HCT116 (cell line): ENCODE data around the gene MRTFB. TPM values are rescaled to one million over a fixed set of nuclear protein-coding genes. Genes with fewer than 3 reads are reported as not detected.

Experiments
- ATAC-seq: fragments of 200-7000 bp; cut with Tn5 transposase; 2 replicates; pipeline ENCODE4 v1.9.1; 2020; ENCODE audit warnings: mild to moderate bottlenecking, moderate library complexity
- BruUV-seq: library from RNA; stranded (reverse); fragments of 400-500 nt; replicated peaks from 2 replicates; lab custom pipeline; 2021; lab: Mats Ljungman, UMichigan
- CTCF ChIA-PET: fragments of 300-600 bp; sonication (Branson Sonifier 250); formaldehyde crosslinking; loops from one replicate; lab custom pipeline; 2021; ENCODE audit warnings: antibody characterized with exemption; lab: Charles Lee
- POLR2A ChIA-PET: fragments of 300-600, 350-600 bp; sonication (Branson Sonifier 250); formaldehyde crosslinking; loops from one replicate; lab custom pipeline; 2021; ENCODE audit warnings: antibody characterized with exemption; lab: Charles Lee
- RAD21 ChIA-PET, 2 experiments: fragments of 300-600 bp; sonication (Branson Sonifier 250); formaldehyde crosslinking; loops; one replicate each; lab custom pipeline; 2023; ENCODE audit warnings: low total read pairs in 2 of 2; ENCODE audit not compliant: uncharacterized antibody in 2 of 2, unreplicated experiment in 2 of 2, low non-redundant PET in 1 of 2; lab: Charles Lee
- DNase-seq: peaks from one replicate; pipeline ENCODE4 v3.0.0-alpha.2; 2010; ENCODE audit warnings: low read depth, low spot score
- H2AFZ ChIP-seq: fragments of 200-600 bp; shearing (Covaris generic), sonication (generic); 2 replicates; pipeline ENCODE4 v1.6.1; 2017; ENCODE audit warnings: low read depth, mixed run types, mixed read lengths, antibody characterized with exemption, low read length; ENCODE audit not compliant: poor library complexity, severe bottlenecking
- H3K27ac ChIP-seq: 2 replicates; pipeline ENCODE4 v1.5.1; 2012; ENCODE audit warnings: low read depth, low read length
- H3K27me3 ChIP-seq: fragments of 200-600 bp; sonication (generic); 2 replicates; pipeline ENCODE4 v1.6.1; 2016; ENCODE audit warnings: mixed run types, low read length, mixed read lengths; ENCODE audit not compliant: insufficient read depth
- H3K36me3 ChIP-seq, 2 experiments: fragments of 200-500 bp in 1 of 2; fragments of 200-600 bp in 1 of 2; sonication (Bioruptor generic) in 1 of 2; sonication (generic) in 1 of 2; 2 replicates each; pipeline versions ENCODE4 v1.5.1 to v1.6.1; 2014 to 2016; ENCODE audit warnings: low read length in 2 of 2, inconsistent platforms in 1 of 2, mixed read lengths in 1 of 2, mixed run types in 1 of 2; ENCODE audit not compliant: insufficient read depth in 2 of 2, control insufficient read depth in 1 of 2
- H3K4me1 ChIP-seq, 2 experiments: fragments of 200-600 bp in 1 of 2; sonication (generic) in 1 of 2; 2 replicates each; pipeline versions ENCODE4 v1.5.1 to v1.6.1; 2012 to 2017; ENCODE audit warnings: low read length in 2 of 2, inconsistent platforms in 1 of 2, mild to moderate bottlenecking in 1 of 2, mixed read lengths in 1 of 2, mixed run types in 1 of 2, moderate library complexity in 1 of 2; ENCODE audit not compliant: insufficient read depth in 2 of 2, control insufficient read depth in 1 of 2
- H3K4me2 ChIP-seq: fragments of 200-600 bp; sonication (generic); 2 replicates; pipeline ENCODE4 v1.6.1; 2017; ENCODE audit warnings: mixed run types, low read length, mixed read lengths
- H3K4me3 ChIP-seq, 2 experiments: fragments of 200-600 bp in 1 of 2; sonication (generic) in 1 of 2; replicated peaks in 1 of 2; 2 replicates each; pipeline ENCODE4 v1.5.1; 2011 to 2016; ENCODE audit warnings: low read length in 2 of 2, control low read depth in 1 of 2, low read depth in 1 of 2, mild to moderate bottlenecking in 1 of 2, mixed read lengths in 1 of 2, mixed run types in 1 of 2
- H3K79me2 ChIP-seq: fragments of 200-600 bp; sonication (generic); 2 replicates; pipeline ENCODE4 v1.6.1; 2017; ENCODE audit warnings: mild to moderate bottlenecking, mixed run types, low read length, moderate library complexity, mixed read lengths; ENCODE audit not compliant: insufficient read depth
- H3K9ac ChIP-seq: fragments of 200-600 bp; sonication (generic); 2 replicates; pipeline ENCODE4 v1.6.1; 2016; ENCODE audit warnings: low read length, mixed read lengths
- H3K9me2 ChIP-seq: fragments of 200-600 bp; sonication (generic), shearing (Covaris generic); 2 replicates; pipeline ENCODE4 v1.6.1; 2017; ENCODE audit warnings: mixed run types, mild to moderate bottlenecking, moderate library complexity; ENCODE audit not compliant: insufficient read depth
- H3K9me3 ChIP-seq, 2 experiments: fragments of 200-500 bp in 1 of 2; fragments of 200-600 bp in 1 of 2; sonication (Bioruptor generic) in 1 of 2; sonication (generic) in 1 of 2; 2 replicates each; pipeline ENCODE4 v1.6.1; 2014 to 2017; ENCODE audit warnings: low read length in 2 of 2, mixed read lengths in 2 of 2, inconsistent platforms in 1 of 2, low read depth in 1 of 2, mild to moderate bottlenecking in 1 of 2, mixed run types in 1 of 2, moderate library complexity in 1 of 2; ENCODE audit not compliant: control insufficient read depth in 1 of 2, insufficient read depth in 1 of 2
- H4K20me1 ChIP-seq: fragments of 200-600 bp; sonication (generic), shearing (Covaris generic); 2 replicates; pipeline ENCODE4 v1.6.1; 2017; ENCODE audit warnings: mixed run types, mild to moderate bottlenecking, moderate library complexity; ENCODE audit not compliant: insufficient read depth
- CBX3 ChIP-seq: IDR thresholded peaks from 2 replicates; pipeline ENCODE4 v1.6.1; 2012; ENCODE audit warnings: low read depth
- CEBPB ChIP-seq: IDR thresholded peaks from 2 replicates; pipeline ENCODE4 v1.6.1; 2012; ENCODE audit warnings: low read depth
- EGR1 ChIP-seq: IDR thresholded peaks from 2 replicates; pipeline ENCODE4 v1.6.1; 2012; ENCODE audit warnings: low read depth
- EZH2 ChIP-seq: fragments of 200-600 bp; sonication (generic); IDR thresholded peaks from 2 replicates; pipeline ENCODE4 v1.6.1; 2017; ENCODE audit warnings: antibody characterized with exemption, mixed run types
- FOSL1 ChIP-seq: IDR thresholded peaks from 2 replicates; pipeline ENCODE4 v1.6.1; 2012; ENCODE audit warnings: low read depth
- POLR2AphosphoS5 ChIP-seq: IDR thresholded peaks from 2 replicates; pipeline ENCODE4 v1.6.1; 2011; ENCODE audit warnings: mild to moderate bottlenecking, low read depth, low read length, moderate library complexity
- SIN3A ChIP-seq: IDR thresholded peaks from 2 replicates; pipeline ENCODE4 v1.6.1; 2012; ENCODE audit warnings: low read depth
- SP1 ChIP-seq: IDR thresholded peaks from 2 replicates; pipeline ENCODE4 v1.6.1; 2012; ENCODE audit warnings: low read depth
- TCF7L2 ChIP-seq: IDR thresholded peaks from 2 replicates; pipeline ENCODE4 v1.7.0; 2011; ENCODE audit warnings: borderline replicate concordance, inconsistent platforms; ENCODE audit not compliant: insufficient read depth, insufficient read length; ENCODE audit errors: extremely low read depth
- YY1 ChIP-seq: IDR thresholded peaks from 2 replicates; pipeline ENCODE4 v1.6.1; 2011; ENCODE audit warnings: low read length, low read depth, moderate library complexity, mild to moderate bottlenecking; ENCODE audit not compliant: insufficient replicate concordance; ENCODE audit errors: extremely low read depth
- ZFX ChIP-seq: fragments of 450-650 bp; IDR thresholded peaks from 2 replicates; pipeline ENCODE4 v1.6.1; 2017
- ZNF274 ChIP-seq: fragments of 200-500 bp; sonication (Bioruptor generic); IDR thresholded peaks from 2 replicates; pipeline ENCODE4 v1.6.1; 2014; ENCODE audit warnings: mild to moderate bottlenecking, low read depth, low read length, inconsistent platforms
- intact Hi-C: fragments of 100-400 bp; cut with micrococcal nuclease; formaldehyde crosslinking; loops from 2 replicates; pipeline ENCODE4 v1.10.0; 2022
- total RNA-seq: library from RNA; stranded (reverse); gene quantifications from one replicate; pipeline ENCODE4 v1.2.1, GENCODE V29; 2021; ENCODE audit not compliant: unreplicated experiment
- TF ChIP-seq, protein P1 (sequence below): IDR thresholded peaks from 2 replicates; pipeline ENCODE4 v1.6.1; 2012
- TF ChIP-seq, protein P2 (sequence below): IDR thresholded peaks from 2 replicates; pipeline ENCODE4 v1.6.1; 2012
- TF ChIP-seq, protein P3 (sequence below): IDR thresholded peaks from 2 replicates; pipeline ENCODE4 v1.6.1; 2012; ENCODE audit warnings: low read depth
- TF ChIP-seq, protein P4 (sequence below), 3 experiments: fragments of 200-600 bp in 1 of 3; sonication (generic) in 1 of 3; IDR thresholded peaks in 2 of 3; conservative IDR thresholded peaks in 1 of 3; 2 replicates each; pipeline ENCODE4 v1.5.1; 2012 to 2017; ENCODE audit warnings: low read depth in 2 of 3, low read length in 2 of 3, antibody characterized with exemption in 1 of 3, borderline replicate concordance in 1 of 3, control low read depth in 1 of 3, mild to moderate bottlenecking in 1 of 3, mixed read lengths in 1 of 3, mixed run types in 1 of 3, moderate library complexity in 1 of 3; ENCODE audit not compliant: insufficient read depth in 1 of 3

Gene MRTFB
- total RNA-seq, 1 experiment from 2014 or later: 39.0 TPM

DNA sequence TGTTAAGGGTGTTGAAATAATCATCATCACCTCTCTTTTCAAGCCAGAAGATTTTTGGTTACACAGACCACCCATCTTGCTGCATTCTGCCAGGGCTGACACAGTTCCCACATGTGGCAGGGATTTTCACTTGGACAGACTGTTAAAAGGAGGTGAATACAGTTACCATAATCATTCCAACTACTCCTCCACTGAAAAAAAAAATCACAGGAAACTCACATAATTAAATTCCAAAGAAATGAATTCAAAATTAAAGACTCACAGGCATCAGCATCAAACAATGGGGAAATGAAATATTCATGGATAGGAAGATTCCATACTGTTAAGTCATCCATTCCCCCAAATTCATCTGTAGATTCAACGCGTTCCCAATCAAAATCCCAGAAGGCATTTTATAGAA lies 209.4 kb downstream of the MRTFB start:
- H3K9ac ChIP-seq: no peak overlapping the region
- TF ChIP-seq, protein P1, sequence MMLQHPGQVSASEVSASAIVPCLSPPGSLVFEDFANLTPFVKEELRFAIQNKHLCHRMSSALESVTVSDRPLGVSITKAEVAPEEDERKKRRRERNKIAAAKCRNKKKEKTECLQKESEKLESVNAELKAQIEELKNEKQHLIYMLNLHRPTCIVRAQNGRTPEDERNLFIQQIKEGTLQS: no peak
- no peak for TF ChIP-seq SP1
- no peak for TF ChIP-seq YY1
- peaks cover 3 to 5% of the 10 kb centered on the region in 2 experiments; a peak in 2 of 4 replicates for H3K4me1 ChIP-seq
- H3K79me2 ChIP-seq: no peaks in the 10 kb centered on the region
- H3K27ac ChIP-seq: no peak overlapping the region
- ChIA-PET POLR2A (no interaction called here), RAD21 (no interaction called here), CTCF (no interaction called here)
- no peak overlapping the region for H3K4me2 ChIP-seq
- H3K27me3 ChIP-seq: no peaks in the 10 kb centered on the region
- no peaks in the 10 kb centered on the region for H3K9me2 ChIP-seq
- no peaks in the 10 kb centered on the region for H4K20me1 ChIP-seq
- no TSS peak for BruUV-seq
- no peak overlapping the region for H2AFZ ChIP-seq
- intact Hi-C loops: no loop called here
- H3K4me3 ChIP-seq: no peak overlapping the region
- ATAC-seq: no peak
- H3K36me3 ChIP-seq: no peaks in the 10 kb centered on the region
- no peak for DNase-seq
- no peaks in the 10 kb centered on the region for H3K9me3 ChIP-seq

DNA sequence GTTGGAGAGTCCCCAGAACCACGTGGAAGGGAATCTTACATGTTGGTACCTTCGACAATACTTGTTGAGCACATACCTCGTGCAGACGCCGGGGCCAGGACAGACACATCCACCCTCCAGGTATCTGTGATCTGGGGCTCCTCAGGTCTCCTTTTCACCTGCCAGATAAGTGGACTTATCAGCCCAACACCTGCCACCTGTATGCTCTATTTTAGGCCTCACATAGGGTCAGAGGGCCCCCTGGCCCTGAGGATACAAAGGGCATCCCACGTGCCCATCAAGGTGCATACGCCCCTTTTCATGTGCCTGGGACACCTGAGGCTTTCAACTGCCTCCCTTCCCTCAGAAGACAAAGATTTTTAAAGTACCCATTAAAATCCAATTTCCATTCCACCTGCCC lies 212.7 kb downstream of the MRTFB start:
- Histone ChIP-seq H3K9ac (no peak overlapping the region), H3K4me3 (no peak overlapping the region), H3K36me3 (no peaks in the 10 kb centered on the region), H3K27ac (no peak overlapping the region), H4K20me1 (no peaks in the 10 kb centered on the region), H3K79me2 (no peaks in the 10 kb centered on the region), H3K4me2 (no peak overlapping the region), H3K9me3 (peaks cover 0 to 3% of the 10 kb centered on the region in 2 experiments; a peak in 1 of 4 replicates), H3K9me2 (no peaks in the 10 kb centered on the region), H3K27me3 (no peaks in the 10 kb centered on the region), H2AFZ (no peak overlapping the region), H3K4me1 (peaks cover 3 to 9% of the 10 kb centered on the region in 2 experiments; a peak in 2 of 4 replicates)
- ChIA-PET POLR2A (no interaction called here), CTCF (interaction anchor here (3.5 kb wide), 1 partner anchor 361 kb away, joined by 43 read pairs; no protein-coding TSS in a partner anchor), RAD21 (no interaction called here)
- no TSS peak for BruUV-seq
- intact Hi-C loops: no loop called here
- ATAC-seq (no peak), DNase-seq (no peak)
- TF ChIP-seq ZNF274 (no peak), YY1 (no peak), EGR1 (no peak), SIN3A (no peak), ZFX (no peak), EZH2 (no peak), CBX3 (no peak), TCF7L2 (no peak), POLR2AphosphoS5 (no peak), CEBPB (no peak), FOSL1 (no peak)
- TF ChIP-seq, protein P2, sequence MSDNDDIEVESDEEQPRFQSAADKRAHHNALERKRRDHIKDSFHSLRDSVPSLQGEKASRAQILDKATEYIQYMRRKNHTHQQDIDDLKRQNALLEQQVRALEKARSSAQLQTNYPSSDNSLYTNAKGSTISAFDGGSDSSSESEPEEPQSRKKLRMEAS: no peak
- TF ChIP-seq, protein P3, sequence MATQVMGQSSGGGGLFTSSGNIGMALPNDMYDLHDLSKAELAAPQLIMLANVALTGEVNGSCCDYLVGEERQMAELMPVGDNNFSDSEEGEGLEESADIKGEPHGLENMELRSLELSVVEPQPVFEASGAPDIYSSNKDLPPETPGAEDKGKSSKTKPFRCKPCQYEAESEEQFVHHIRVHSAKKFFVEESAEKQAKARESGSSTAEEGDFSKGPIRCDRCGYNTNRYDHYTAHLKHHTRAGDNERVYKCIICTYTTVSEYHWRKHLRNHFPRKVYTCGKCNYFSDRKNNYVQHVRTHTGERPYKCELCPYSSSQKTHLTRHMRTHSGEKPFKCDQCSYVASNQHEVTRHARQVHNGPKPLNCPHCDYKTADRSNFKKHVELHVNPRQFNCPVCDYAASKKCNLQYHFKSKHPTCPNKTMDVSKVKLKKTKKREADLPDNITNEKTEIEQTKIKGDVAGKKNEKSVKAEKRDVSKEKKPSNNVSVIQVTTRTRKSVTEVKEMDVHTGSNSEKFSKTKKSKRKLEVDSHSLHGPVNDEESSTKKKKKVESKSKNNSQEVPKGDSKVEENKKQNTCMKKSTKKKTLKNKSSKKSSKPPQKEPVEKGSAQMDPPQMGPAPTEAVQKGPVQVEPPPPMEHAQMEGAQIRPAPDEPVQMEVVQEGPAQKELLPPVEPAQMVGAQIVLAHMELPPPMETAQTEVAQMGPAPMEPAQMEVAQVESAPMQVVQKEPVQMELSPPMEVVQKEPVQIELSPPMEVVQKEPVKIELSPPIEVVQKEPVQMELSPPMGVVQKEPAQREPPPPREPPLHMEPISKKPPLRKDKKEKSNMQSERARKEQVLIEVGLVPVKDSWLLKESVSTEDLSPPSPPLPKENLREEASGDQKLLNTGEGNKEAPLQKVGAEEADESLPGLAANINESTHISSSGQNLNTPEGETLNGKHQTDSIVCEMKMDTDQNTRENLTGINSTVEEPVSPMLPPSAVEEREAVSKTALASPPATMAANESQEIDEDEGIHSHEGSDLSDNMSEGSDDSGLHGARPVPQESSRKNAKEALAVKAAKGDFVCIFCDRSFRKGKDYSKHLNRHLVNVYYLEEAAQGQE: no peak
- TF ChIP-seq, protein P4, sequence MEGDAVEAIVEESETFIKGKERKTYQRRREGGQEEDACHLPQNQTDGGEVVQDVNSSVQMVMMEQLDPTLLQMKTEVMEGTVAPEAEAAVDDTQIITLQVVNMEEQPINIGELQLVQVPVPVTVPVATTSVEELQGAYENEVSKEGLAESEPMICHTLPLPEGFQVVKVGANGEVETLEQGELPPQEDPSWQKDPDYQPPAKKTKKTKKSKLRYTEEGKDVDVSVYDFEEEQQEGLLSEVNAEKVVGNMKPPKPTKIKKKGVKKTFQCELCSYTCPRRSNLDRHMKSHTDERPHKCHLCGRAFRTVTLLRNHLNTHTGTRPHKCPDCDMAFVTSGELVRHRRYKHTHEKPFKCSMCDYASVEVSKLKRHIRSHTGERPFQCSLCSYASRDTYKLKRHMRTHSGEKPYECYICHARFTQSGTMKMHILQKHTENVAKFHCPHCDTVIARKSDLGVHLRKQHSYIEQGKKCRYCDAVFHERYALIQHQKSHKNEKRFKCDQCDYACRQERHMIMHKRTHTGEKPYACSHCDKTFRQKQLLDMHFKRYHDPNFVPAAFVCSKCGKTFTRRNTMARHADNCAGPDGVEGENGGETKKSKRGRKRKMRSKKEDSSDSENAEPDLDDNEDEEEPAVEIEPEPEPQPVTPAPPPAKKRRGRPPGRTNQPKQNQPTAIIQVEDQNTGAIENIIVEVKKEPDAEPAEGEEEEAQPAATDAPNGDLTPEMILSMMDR (IDR thresholded peaks at IDR 0.05 in 2 of 3, conservative IDR thresholded peaks at IDR 0.05 in 1 of 3; ENCODE audit: borderline replicate concordance in 1 of 3, insufficient read depth in 1 of 3, low read depth in 2 of 3, low read length in 2 of 3): no peak
